ENCODE measurements around the gene SENP3.
A peak's percentile ranks its signal among the peaks of the same experiment; 100 is the strongest.

SENP3 gene

GRCh38 chr17:7557147-7557764 lies 4.5 kb upstream of the SENP3 start:
- no peak for DNase-seq

GRCh38 chr17:7557775-7558543 lies 3.8 kb upstream of the SENP3 start:
- peak; percentile 64 for DNase-seq

GRCh38 chr17:7558544-7559319 lies 3.0 kb upstream of the SENP3 start, which contains the start of gene TNFSF13:
TNFSF13 (plus strand) TSS chr17:7558750; CDS start chr17:7559040, 290 bp downstream.
- no peak for DNase-seq

GRCh38 chr17:7559320-7560171 lies 2.2 kb upstream of the SENP3 start:
- DNase-seq, result no peak

- DNase-seq, result peak; percentile 84
Observed at GRCh38 chr17:7560172-7561027, 1.3 kb upstream of the SENP3 start.

DNA sequence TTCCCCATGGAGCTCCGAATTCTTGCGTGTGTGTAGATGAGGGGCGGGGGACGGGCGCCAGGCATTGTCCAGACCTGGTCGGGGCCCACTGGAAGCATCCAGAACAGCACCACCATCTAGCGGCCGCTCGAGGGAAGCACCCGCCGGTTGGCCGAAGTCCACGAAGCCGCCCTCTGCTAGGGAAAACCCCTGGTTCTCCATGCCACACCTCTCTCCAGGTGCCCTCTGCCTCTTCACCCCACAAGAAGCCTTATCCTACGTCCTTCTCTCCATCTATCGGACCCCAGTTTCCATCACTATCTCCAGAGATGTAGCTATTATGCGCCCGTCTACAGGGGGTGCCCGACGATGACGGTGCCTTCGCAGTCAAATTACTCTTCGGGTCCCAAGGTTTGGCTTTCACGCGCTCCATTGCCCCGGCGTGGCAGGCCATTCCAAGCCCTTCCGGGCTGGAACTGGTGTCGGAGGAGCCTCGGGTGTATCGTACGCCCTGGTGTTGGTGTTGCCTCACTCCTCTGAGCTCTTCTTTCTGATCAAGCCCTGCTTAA lies 617 bp upstream of the SENP3 start:
- peak; percentile 85 for DNase-seq

GRCh38 chr17:7562208-7562605 lies 488 bp downstream of the SENP3 start:
- no peak for DNase-seq

- no peak for DNase-seq
Observed at GRCh38 chr17:7563115-7563869, 1.6 kb downstream of the SENP3 start.

DNA sequence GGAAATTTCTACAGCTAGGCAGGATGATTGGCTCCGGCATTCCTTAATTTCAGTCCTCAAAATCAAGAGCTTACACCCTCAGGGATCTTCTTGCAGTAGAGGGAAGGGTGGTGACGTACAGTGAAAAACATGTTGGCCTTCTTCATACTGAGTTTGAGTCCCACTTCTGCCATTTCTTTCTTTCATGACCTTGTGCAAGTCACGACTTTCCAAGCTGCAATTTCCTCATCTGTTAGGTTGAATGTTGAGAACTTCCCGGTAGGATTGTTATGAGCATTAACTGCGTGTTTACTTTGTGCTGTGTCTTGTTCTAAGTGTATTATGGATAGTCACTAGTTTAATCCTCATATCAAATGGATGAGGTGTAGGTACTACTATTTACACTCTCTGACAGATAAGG lies 7.9 kb downstream of the SENP3 start:
- no peak for DNase-seq

DNA sequence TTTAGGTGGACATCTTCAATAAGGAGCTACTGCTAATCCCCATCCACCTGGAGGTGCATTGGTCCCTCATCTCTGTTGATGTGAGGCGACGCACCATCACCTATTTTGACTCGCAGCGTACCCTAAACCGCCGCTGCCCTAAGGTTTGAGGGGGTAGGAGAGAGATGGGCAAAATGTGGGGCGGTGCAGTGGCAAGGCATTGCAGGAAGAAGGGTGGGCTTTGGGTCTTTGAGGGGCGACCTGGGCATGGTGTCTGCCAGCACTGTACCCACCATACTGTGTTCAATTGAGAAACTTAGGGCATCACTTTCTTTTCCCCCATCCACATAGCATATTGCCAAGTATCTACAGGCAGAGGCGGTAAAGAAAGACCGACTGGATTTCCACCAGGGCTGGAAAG lies 8.6 kb downstream of the SENP3 start:
- DNase-seq, result no peak

DNA sequence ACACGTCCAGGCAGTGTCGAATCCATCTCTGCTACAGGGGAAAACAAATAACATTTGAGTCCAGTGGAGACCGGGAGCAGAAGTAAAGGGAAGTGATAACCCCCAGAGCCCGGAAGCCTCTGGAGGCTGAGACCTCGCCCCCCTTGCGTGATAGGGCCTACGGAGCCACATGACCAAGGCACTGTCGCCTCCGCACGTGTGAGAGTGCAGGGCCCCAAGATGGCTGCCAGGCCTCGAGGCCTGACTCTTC lies 10.5 kb downstream of the SENP3 start:
- no peak for DNase-seq

GRCh38 chr17:7572588-7573323 lies 11.0 kb downstream of the SENP3 start:
- DNase-seq, result peak; percentile 99

DNA sequence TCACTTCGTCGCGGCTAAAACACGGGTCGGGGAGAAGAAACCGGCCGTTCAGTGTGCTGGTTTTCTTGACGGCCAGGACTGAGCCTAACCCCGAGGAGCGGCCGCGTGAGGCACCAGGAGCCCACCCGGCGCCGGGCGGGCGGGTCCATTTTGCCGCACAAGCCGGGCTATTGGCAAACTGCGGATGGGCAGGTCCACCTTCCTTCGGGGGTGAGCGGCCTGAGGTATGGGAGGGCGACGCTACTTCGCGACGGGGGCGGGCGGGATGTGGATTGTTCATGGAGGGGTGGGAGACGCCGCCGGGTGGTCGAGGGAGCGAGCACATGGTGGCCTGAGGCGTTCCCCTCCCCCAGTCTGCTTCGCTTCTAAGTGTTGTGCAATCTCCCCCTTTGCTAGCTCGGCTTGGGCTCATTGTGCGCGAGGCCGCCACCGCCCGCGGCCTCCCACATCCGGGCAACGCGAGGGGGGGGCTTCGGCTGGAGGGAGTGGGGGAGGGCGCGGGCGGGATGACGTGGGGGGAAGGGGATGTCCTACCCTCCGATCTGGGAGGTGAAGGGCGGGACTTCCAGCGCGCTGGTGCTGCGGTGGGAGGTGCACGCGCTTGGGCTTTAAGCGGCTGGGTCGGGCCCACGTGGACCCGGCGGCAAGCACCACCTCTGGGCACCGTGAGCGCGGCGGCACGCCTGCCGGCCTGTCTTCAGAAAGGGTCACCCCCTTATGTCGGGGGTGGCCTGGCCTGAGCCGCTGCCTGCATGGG lies 11.8 kb downstream of the SENP3 start:
- DNase-seq, result peak; percentile 60

- DNase-seq, result no peak
Observed at GRCh38 chr17:7574176-7574953, 12.6 kb downstream of the SENP3 start.

DNA sequence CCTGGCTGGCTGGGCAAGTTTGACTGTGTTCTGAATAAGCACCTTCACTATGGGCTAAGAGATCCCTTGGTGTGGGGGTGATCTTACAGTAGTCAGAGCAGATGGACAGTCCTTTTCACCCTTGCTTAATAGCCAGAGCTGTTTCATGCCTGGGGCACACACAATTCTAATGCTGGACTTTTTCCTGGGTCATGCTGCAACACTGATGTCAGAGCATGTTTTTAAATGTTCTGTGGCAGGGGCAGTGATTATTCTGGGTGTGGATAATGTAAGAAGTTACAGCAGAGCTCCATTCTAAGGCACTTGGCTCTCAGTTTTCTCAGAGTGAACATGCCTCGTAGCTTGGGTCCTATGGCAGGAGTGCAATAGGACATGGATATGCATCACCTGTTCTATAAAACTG lies 13.8 kb downstream of the SENP3 start:
- DNase-seq, result no peak

GRCh38 chr17:7575959-7576358 lies 14.2 kb downstream of the SENP3 start:
- DNase-seq, result no peak

- DNase-seq, result no peak
Observed at GRCh38 chr17:7576432-7576937, 14.8 kb downstream of the SENP3 start.
